ENCODE data around the gene TSLP.

DNA sequence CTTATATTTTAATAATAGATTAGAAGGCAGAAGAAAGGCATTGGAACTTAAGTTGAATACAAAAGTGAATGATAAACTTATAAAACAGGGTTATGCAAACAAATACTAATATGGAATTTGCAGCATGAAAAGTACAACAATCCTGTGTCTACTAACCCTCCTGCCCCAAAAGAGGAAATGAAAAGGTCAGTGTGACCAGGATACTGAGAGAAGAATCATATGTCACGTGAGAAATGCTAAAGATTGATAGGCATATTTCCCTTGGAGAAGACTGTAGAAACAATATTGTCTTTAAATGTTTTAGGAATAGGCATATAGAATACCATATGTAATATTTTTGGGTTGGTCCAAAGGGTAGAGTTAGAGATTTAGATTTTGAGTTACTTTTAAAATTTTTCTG, 24.5 kb downstream of the TSLP start:
- TF ChIP-seq, protein P1, sequence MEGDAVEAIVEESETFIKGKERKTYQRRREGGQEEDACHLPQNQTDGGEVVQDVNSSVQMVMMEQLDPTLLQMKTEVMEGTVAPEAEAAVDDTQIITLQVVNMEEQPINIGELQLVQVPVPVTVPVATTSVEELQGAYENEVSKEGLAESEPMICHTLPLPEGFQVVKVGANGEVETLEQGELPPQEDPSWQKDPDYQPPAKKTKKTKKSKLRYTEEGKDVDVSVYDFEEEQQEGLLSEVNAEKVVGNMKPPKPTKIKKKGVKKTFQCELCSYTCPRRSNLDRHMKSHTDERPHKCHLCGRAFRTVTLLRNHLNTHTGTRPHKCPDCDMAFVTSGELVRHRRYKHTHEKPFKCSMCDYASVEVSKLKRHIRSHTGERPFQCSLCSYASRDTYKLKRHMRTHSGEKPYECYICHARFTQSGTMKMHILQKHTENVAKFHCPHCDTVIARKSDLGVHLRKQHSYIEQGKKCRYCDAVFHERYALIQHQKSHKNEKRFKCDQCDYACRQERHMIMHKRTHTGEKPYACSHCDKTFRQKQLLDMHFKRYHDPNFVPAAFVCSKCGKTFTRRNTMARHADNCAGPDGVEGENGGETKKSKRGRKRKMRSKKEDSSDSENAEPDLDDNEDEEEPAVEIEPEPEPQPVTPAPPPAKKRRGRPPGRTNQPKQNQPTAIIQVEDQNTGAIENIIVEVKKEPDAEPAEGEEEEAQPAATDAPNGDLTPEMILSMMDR (IDR thresholded peaks at IDR 0.05), result no peak
- no peak for TF ChIP-seq POLR2A (IDR thresholded peaks at IDR 0.05)
